ENCODE measurements around the gene CLTCL1.
"Not testable (repeated sequence)": the region's sequence is repeated elsewhere in the genome, so short reads cannot be mapped to it uniquely, and the experiment has no call there.

The CLTCL1 gene

DNA sequence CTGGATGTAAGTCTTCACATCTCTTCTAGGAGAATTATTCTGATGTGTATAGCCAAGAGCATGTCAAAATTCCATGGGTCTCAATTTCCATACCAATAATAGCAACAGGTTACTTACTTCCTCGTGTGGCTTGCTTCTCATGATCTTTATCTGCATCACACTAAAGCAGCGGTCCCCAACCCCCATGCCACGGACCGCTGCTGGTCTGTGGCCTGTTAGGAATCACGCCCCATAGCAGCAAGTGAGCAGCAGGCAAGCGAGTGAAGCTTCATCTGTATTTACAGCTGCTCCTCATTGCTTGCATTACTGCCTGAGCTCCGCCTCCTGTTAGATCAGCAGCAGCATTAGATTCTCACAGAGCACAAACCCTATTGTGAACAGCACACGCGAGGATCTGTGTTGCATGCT is 84.1 kb downstream of the CLTCL1 start:
- TF ChIP-seq CTCF (IDR thresholded peaks at IDR 0.05; ENCODE audit: insufficient read depth, low read length, poor library complexity, severe bottlenecking): no peak
- no peak for DNase-seq (ENCODE audit: extremely low read depth, insufficient read length)
- Histone ChIP-seq H3K36me3 (ENCODE audit: control insufficient read depth, insufficient read depth, low read length) (no peaks in the 10 kb centered on the region), H3K4me3 (replicated peaks; ENCODE audit: low read depth, low read length) (no peak overlapping the region), H3K27me3 (replicated peaks; ENCODE audit: control insufficient read depth, insufficient read depth, low read length) (no peaks in the 10 kb centered on the region; the same call in none of the 2 replicates)

- H3K4me3 ChIP-seq (replicated peaks; ENCODE audit: low read depth, low read length): no peak overlapping the region
- no peak for DNase-seq (ENCODE audit: extremely low read depth, insufficient read length)
- no peaks in the 10 kb centered on the region; the same call in none of the 2 replicates for H3K27me3 ChIP-seq (replicated peaks; ENCODE audit: control insufficient read depth, insufficient read depth, low read length)
- no peaks in the 10 kb centered on the region for H3K36me3 ChIP-seq (ENCODE audit: control insufficient read depth, insufficient read depth, low read length)
- no peak for TF ChIP-seq CTCF (IDR thresholded peaks at IDR 0.05; ENCODE audit: insufficient read depth, low read length, poor library complexity, severe bottlenecking)
These were observed 85.2 kb downstream of the CLTCL1 start for GRCh38 chr22:19206287-19206686.

DNA sequence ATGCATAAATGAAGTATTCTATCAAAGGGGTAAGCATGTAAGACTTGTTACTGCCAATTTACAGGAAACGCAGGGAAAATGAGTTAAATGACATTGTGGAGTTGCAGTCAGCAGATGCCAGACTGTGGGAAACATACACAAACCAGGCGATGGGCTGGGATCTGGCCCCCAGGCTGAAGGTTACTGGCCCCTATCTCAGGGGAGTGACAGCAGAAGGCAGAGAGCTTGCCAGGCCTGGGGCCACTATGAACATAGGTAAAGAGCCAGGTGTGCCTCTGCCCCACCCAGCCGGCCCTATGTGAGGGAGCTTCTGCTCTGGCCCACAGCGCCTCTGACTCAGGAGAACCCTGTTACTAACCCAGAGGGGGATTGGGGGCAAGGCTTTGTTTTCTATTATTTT is 86.9 kb downstream of the CLTCL1 start:
- Histone ChIP-seq H3K36me3 (ENCODE audit: control insufficient read depth, insufficient read depth, low read length) (no peaks in the 10 kb centered on the region), H3K4me3 (replicated peaks; ENCODE audit: low read depth, low read length) (no peak overlapping the region), H3K27me3 (replicated peaks; ENCODE audit: control insufficient read depth, insufficient read depth, low read length) (no peaks in the 10 kb centered on the region; the same call in none of the 2 replicates)
- TF ChIP-seq CTCF (IDR thresholded peaks at IDR 0.05; ENCODE audit: insufficient read depth, low read length, poor library complexity, severe bottlenecking): no peak
- no peak for DNase-seq (ENCODE audit: extremely low read depth, insufficient read length)

DNA sequence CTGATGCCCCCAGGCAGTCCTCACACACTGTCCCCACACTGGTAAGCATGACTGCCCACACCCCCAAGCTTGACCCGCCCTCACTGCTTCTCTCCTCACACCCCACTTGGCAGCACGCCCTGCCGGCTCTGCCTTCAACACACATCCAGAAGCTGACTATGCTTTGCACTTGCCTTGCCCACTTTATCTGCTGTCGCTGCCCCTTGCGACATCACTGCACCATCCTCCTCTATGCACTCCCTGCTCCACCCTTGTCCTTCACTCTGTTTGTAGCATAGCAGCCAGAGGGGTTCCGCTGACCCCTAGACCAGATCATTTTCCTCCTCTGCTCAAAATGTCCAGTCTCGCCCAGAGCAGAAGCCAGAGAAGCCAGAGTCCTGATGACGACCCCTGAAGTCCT is 87.7 kb downstream of the CLTCL1 start:
- Histone ChIP-seq H3K4me3 (replicated peaks; ENCODE audit: low read depth, low read length) (no peak overlapping the region), H3K36me3 (ENCODE audit: control insufficient read depth, insufficient read depth, low read length) (no peaks in the 10 kb centered on the region), H3K27me3 (replicated peaks; ENCODE audit: control insufficient read depth, insufficient read depth, low read length) (no peaks in the 10 kb centered on the region; the same call in none of the 2 replicates)
- no peak for DNase-seq (ENCODE audit: extremely low read depth, insufficient read length)
- TF ChIP-seq CTCF (IDR thresholded peaks at IDR 0.05; ENCODE audit: insufficient read depth, low read length, poor library complexity, severe bottlenecking): no peak

GRCh38 chr22:19202799-19203186 is 88.7 kb downstream of the CLTCL1 start:
- not testable (repeated sequence) for H3K36me3 ChIP-seq (ENCODE audit: control insufficient read depth, insufficient read depth, low read length); DNase-seq (ENCODE audit: extremely low read depth, insufficient read length); H3K27me3 ChIP-seq (replicated peaks; ENCODE audit: control insufficient read depth, insufficient read depth, low read length); H3K4me3 ChIP-seq (replicated peaks; ENCODE audit: low read depth, low read length)

- no peak overlapping the region for H3K4me3 ChIP-seq (replicated peaks; ENCODE audit: low read depth, low read length)
These were observed 89.4 kb downstream of the CLTCL1 start for GRCh38 chr22:19201869-19202798.

More at GRCh38 chr22:19201869-19202798, 89.4 kb downstream of the CLTCL1 start:
- DNase-seq (ENCODE audit: extremely low read depth, insufficient read length): no peak
- Histone ChIP-seq H3K27me3 (replicated peaks; ENCODE audit: control insufficient read depth, insufficient read depth, low read length) (no peaks in the 10 kb centered on the region; the same call in 1 of the 2 replicates), H3K36me3 (ENCODE audit: control insufficient read depth, insufficient read depth, low read length) (no peaks in the 10 kb centered on the region)
- no peak for TF ChIP-seq CTCF (IDR thresholded peaks at IDR 0.05; ENCODE audit: insufficient read depth, low read length, poor library complexity, severe bottlenecking)

Measured in GM06990 (cell line).